Measurements from ENCODE around the gene ATP9B.
"Not testable (repeated sequence)": the region's sequence is repeated elsewhere in the genome, so short reads cannot be mapped to it uniquely, and the experiment has no call there.

The ATP9B gene

DNA sequence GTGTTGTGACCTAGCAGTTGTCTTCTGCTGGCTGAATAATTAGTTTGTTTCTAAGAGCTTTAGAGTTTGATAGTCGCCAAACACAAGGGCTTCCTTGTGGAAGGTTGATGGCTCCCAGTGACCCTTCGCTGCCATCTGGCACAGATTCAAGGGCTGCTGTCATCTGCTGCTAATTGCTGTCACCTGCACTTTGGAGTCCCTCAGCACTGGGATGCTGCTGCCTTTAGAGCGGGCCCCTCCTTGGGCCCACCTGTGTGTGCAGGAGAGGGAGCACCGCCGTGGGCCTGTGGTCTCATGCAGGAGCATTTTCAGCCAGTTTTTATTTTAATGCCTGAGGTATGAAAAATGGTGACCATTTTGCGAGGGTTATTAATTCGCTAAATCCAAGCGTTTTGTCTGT is 172.6 kb downstream of the ATP9B start:
- DNase-seq (ENCODE audit: low spot score): no peak

- DNase-seq (ENCODE audit: low spot score): no peak
Measured at GRCh38 chr18:79242246-79242645, 173.1 kb downstream of the ATP9B start.

DNA sequence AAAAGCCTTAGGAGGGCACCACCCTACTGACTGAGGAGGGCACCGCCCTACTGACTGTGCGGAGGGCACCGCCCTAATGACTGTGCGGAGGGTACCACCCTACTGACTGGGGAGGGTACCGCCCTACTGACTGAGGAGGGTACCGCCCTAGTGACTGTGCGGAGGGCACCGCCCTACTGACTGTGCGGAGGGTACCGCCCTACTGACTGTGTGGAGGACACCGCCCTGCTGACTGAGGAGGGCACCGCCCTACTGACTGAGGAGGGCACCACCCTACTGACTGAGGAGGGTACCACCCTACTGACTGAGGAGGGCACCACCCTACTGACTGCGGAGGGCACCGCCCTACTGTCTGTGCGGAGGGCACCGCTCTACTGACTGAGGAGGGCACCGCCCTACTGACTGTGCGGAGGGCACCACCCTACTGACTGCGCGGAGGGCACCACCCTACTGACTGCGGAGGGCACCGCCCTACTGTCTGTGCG is 176.4 kb downstream of the ATP9B start:
- no peak for DNase-seq (ENCODE audit: low spot score)

DNA sequence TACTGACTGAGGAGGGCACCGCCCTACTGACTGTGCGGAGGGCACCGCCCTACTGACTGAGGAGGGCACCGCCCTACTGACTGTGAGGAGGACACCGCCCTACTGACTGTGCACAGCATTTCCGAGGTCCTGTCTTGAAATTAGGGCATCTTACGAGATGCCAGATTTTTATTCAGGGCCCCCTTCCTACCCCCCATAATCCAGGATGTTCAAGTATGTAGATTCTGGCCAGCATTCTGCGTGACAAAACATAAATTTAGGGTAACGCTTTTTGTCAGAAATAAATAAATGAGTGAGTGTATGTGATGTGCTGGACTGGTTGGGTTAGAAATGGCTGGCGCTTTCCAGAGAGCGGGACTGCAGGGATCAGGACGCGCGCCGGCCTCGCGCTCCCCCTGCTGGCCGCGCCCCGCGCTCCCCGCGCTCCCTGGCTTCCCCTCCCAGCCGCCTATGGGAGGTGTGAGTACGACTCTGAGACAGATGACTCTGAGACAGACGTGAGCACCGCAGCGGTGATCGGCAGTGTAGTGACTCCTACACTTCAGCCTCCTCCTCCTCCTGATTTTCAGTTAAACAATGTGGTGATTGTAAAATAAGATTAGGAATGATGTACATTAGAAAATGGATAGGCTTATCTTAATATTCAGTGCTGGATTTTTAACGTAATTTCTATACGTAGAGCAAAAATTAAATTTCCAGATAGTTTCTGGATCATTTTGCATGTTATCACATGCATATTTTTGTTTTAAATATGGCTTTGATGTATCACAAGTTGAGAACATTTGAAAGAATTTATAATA is 177.3 kb downstream of the ATP9B start:
- DNase-seq (ENCODE audit: low spot score): peak; percentile 77

GRCh38 chr18:79248495-79249060 is 179.4 kb downstream of the ATP9B start:
- peak; percentile 40 for DNase-seq (ENCODE audit: low spot score)

DNA sequence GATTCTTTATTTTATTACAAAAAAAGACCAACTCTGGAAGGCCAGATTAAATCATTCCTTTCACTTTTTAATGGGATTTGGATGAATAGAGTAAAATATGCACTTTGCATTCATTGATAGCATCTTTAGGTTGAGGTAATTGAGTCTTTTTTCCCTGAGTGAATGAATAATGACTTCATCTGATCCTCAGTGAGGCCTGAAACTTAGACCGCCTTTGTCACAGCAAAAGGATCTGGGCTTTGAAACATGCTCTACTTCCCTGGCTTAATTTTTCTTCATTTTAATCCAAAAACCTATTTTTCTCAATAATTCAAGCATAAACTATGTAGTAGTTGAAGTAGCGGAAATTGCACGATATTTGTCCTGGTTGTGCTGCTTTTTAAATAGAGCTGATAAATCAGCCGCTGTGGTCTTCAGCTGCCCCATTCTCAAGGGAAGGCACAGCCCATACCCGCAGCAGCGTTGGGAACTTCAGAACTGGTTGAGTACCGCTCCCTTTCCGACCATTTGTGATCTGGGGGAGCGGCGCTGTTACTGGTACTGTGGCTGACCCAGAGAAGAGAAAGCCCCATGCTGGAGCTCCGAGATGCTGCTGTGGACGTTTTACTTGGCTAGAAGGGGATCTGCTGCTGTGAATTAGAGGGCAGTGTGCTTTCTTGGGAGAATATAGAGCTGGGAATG is 181.2 kb downstream of the ATP9B start:
- DNase-seq (ENCODE audit: low spot score): no peak

DNA sequence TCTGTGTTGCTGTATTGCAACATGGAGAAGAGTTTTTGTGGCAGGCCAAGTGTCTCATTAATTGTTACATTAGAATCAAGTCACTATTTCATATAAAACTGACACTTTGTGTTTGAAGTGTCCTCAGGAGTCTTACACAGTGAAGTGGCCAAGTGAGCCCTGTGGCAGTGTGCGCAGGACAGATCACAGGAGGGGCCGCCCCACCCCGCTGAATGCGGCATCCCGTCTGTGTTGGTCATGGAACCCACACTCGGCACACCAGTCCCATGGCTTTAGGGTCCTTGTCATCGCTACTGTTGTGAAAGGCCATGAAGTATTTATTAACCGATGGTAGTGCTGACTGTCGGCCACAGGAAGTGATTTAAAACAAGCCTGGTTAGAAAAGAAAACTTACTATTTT is 181.8 kb downstream of the ATP9B start:
- no peak for DNase-seq (ENCODE audit: low spot score)

GRCh38 chr18:79252904-79253633 is 183.9 kb downstream of the ATP9B start:
- DNase-seq (ENCODE audit: low spot score): no peak

DNA sequence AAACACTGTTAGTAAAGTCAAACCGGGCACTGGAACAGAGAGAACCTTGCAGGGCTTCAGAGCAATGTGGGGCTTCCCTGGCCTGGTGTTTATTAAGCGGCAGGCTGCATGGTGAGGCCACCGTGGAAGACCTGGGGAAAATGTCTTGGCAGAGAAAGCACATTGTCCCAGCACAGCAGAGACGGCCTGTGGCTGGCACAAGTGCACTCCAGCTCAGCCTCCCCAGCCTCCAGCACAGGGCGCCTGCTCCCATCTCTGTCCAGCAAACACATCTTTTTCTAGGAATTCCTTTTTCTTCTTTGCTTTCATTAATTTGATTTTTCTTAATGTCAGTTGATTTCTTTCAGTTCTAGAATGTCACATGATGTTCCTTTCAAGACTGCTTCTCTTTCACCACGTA is 188.3 kb downstream of the ATP9B start:
- peak; percentile 57 for DNase-seq (ENCODE audit: low spot score)

DNA sequence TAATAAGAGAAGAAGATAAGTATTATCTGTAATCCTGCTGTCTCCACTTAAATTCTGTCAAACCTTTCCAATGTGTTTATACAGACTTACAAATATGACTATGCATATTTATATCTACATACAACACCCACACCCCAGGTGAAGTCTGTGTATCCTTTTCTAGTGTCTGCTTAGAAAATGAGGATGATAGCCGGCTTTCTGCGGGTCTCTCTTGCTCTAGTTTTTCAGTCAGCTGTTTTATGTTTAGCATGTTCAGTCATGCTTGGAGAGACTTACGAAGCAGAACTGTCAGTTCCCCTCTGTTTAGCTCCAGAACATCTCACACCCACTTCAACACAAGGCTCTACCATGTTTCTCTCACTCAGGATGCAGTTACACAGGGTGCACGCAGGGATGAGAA is 189.3 kb downstream of the ATP9B start:
- DNase-seq (ENCODE audit: low spot score): no peak

DNA sequence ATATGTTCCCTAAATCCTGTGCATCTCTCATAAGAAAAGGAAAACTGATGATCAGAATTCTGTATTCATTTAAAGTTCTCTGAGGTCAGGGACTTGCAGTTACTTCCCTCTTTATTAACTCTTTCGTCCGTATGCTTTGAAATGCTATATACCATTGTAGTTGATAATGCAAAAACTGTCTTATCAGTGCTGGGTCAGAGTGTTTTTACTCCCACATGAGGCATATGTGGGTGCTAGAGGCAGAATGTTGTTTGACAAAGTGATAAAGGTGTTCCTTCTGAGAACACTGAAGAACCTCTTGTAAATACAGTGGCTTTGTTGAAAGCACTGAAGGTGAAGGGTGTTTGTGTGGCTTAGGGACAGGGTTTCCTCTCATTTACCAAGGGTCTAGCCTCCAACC is 190.0 kb downstream of the ATP9B start:
- DNase-seq (ENCODE audit: low spot score): no peak

- no peak for DNase-seq (ENCODE audit: low spot score)
Measured at GRCh38 chr18:79260023-79260422, 190.8 kb downstream of the ATP9B start.

GRCh38 chr18:79260510-79260909 is 191.3 kb downstream of the ATP9B start:
- peak; percentile 42 for DNase-seq (ENCODE audit: low spot score)

DNA sequence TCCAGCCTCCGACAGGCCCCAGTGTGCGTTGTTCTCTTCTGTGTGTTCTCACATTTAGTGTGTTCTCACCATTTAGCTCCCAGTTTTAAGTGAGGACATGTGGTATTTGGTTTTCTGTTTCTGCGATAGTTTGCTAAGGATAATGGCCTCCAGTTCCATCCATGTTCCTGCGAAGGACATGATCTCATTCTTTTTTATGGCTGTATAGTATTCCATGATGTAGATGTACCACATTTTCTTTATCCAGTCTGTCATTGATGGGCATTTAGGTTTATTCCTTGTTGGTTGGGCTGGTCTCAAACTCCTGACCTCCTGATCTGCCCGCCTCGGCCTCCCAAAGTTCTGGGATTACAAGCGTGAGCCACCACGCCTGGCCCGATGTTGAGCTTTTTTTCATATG is 195.9 kb downstream of the ATP9B start:
- not testable (repeated sequence) for DNase-seq (ENCODE audit: low spot score)

GRCh38 chr18:79271812-79272211 is 202.6 kb downstream of the ATP9B start:
- DNase-seq (ENCODE audit: low spot score): not testable (repeated sequence)

GRCh38 chr18:79272916-79273315 is 203.7 kb downstream of the ATP9B start:
- no peak for DNase-seq (ENCODE audit: low spot score)

GRCh38 chr18:79274823-79275222 is 205.6 kb downstream of the ATP9B start:
- DNase-seq (ENCODE audit: low spot score): no peak

- DNase-seq (ENCODE audit: low spot score): no peak
Measured at GRCh38 chr18:79275461-79275860, 206.3 kb downstream of the ATP9B start.

GRCh38 chr18:79275992-79276391 is 206.8 kb downstream of the ATP9B start:
- no peak for DNase-seq (ENCODE audit: low spot score)

DNA sequence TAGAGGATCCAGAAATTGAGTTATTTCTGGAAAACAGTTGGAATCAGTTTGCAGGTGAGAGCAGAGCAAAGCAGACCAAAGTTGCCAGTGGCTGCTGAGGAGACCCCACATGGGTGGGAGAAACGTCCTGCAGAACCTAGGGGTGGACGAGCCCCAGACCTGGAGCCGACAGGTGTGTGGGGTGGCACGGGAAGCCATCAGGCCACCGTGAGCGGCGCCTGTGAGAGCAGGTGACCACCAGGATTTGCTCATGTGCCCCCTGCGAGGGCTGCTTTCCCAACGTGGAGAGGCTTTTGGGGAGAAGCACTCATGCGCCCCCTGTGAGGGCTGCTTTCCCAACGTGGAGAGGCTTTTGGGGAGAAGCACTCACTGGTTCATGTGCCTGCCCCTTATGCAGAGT is 209.7 kb downstream of the ATP9B start:
- DNase-seq (ENCODE audit: low spot score): no peak

DNA sequence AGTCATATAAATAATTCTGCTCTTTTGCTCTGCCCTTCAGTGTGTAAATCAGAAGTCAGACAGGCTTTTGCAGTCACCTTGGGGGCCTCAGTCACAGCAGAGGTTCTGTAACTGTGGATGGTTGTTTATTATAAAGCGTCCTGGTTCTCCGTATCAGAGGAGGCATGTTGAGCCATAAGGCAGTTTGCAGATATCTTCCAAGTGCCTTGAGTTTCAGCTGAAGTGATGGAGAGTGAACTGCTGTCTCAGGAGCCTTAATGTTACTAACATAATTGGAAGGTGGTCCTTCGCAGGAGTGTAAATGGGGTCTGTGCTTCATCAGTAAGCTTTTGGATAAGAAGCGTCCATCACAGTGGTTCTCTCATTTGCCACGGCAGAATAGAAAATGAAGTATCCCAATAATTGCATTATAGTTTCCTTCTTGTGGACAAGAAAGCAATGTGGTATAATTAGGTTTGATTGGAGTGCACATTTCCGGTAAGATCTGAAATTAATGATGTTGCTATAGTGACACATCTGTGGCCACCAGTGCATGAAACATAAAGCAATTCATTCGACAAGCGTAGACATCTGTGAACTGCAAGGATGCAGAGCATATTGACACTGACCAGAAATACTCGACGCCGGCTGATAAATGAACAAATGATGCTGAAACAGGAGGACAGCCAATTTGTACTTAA is 214.1 kb downstream of the ATP9B start:
- no peak for DNase-seq (ENCODE audit: low spot score)

GRCh38 chr18:79283929-79284328 is 214.7 kb downstream of the ATP9B start:
- DNase-seq (ENCODE audit: low spot score): no peak
